WTC11 (cell line): ENCODE results near the gene REC8. TPM values are rescaled to one million over a fixed set of nuclear protein-coding genes. Genes with fewer than 3 reads are reported as not detected.

Experiments used
- ATAC-seq: fragments of 200-7000 bp; cut with Tn5 transposase; 2 replicates; pipeline ENCODE4 v1.10.0; 2021; ENCODE audit warnings: mild to moderate bottlenecking, moderate library complexity
- CTCF ChIA-PET: fragments of 300-600 bp; sonication (Branson Sonifier 250); formaldehyde crosslinking; loops from one replicate; lab custom pipeline; 2021; ENCODE audit warnings: antibody characterized with exemption; lab: Charles Lee
- POLR2A ChIA-PET: fragments of 350-600 bp; sonication (Branson Sonifier 250); formaldehyde crosslinking; loops from one replicate; lab custom pipeline; 2021; ENCODE audit warnings: antibody characterized with exemption; lab: Charles Lee
- DNase-seq: peaks from one replicate; pipeline ENCODE4 v3.0.0; 2021; ENCODE audit warnings: low spot score
- H3K27ac Mint-ChIP-seq: 2 replicates; pipeline ENCODE4 v1.8.0; 2021; ENCODE audit warnings: mixed read lengths
- H3K27me3 Mint-ChIP-seq: 2 replicates; pipeline ENCODE4 v1.8.0; 2021; ENCODE audit warnings: low read depth, mild to moderate bottlenecking, moderate library complexity, mixed read lengths
- H3K36me3 Mint-ChIP-seq: 2 replicates; pipeline ENCODE4 v1.8.0; 2021; ENCODE audit warnings: mixed read lengths
- H3K4me1 Mint-ChIP-seq: 2 replicates; pipeline ENCODE4 v1.8.0; 2022; ENCODE audit warnings: mixed read lengths
- H3K4me3 Mint-ChIP-seq: 2 replicates; pipeline ENCODE4 v1.8.0; 2021; ENCODE audit warnings: mild to moderate bottlenecking, moderate library complexity, mixed read lengths
- H3K9me3 Mint-ChIP-seq: 2 replicates; pipeline ENCODE4 v1.8.0; 2021; ENCODE audit warnings: mixed read lengths
- AFF4 ChIP-seq: sonication (generic); formaldehyde crosslinking; IDR thresholded peaks from 2 replicates; pipeline ENCODE4 v1.8.1; 2023; ENCODE audit warnings: mild to moderate bottlenecking, missing genetic modification reagents, borderline replicate concordance
- ATF6 ChIP-seq: sonication (generic); formaldehyde crosslinking; IDR thresholded peaks from 2 replicates; pipeline ENCODE4 v1.8.1; 2023; ENCODE audit warnings: mild to moderate bottlenecking, missing genetic modification reagents
- CREB1 ChIP-seq: sonication (generic); formaldehyde crosslinking; IDR thresholded peaks from 2 replicates; pipeline ENCODE4 v1.8.0; 2023; ENCODE audit warnings: mild to moderate bottlenecking, missing genetic modification reagents
- ELF4 ChIP-seq: sonication (generic); formaldehyde crosslinking; IDR thresholded peaks from 2 replicates; pipeline ENCODE4 v1.8.1; 2022; ENCODE audit warnings: low read depth, mild to moderate bottlenecking, moderate library complexity, missing genetic modification reagents
- FOXP1 ChIP-seq: sonication (generic); formaldehyde crosslinking; IDR thresholded peaks from 2 replicates; pipeline ENCODE4 v1.8.0; 2022; ENCODE audit warnings: missing genetic modification reagents, mild to moderate bottlenecking, moderate library complexity, borderline replicate concordance
- GABPB1 ChIP-seq: sonication (generic); formaldehyde crosslinking; IDR thresholded peaks from 2 replicates; pipeline ENCODE4 v1.8.1; 2023; ENCODE audit warnings: mild to moderate bottlenecking, missing genetic modification reagents
- GTF2I ChIP-seq: fragments of 250-450 bp; sonication (Bioruptor Pico); conservative IDR thresholded peaks from 2 replicates; pipeline ENCODE4 v1.4.0; 2021; ENCODE audit warnings: mild to moderate bottlenecking
- JAZF1 ChIP-seq: fragments of 250-450 bp; sonication (Bioruptor Pico); IDR thresholded peaks from 2 replicates; pipeline ENCODE4 v1.9.0; 2021; ENCODE audit warnings: moderate library complexity, mild to moderate bottlenecking, inconsistent platforms
- KAT7 ChIP-seq: sonication (generic); formaldehyde crosslinking; IDR thresholded peaks from 2 replicates; pipeline ENCODE4 v1.8.1; 2023; ENCODE audit warnings: missing genetic modification reagents, mild to moderate bottlenecking, borderline replicate concordance
- NR2C2 ChIP-seq: sonication (generic); formaldehyde crosslinking; IDR thresholded peaks from 2 replicates; pipeline ENCODE4 v1.8.0; 2022; ENCODE audit warnings: mild to moderate bottlenecking, missing genetic modification reagents
- NR3C1 ChIP-seq: sonication (generic); formaldehyde crosslinking; conservative IDR thresholded peaks from 2 replicates; pipeline ENCODE4 v1.8.1; 2023; ENCODE audit warnings: low read depth, mild to moderate bottlenecking, missing genetic modification reagents
- OVOL2 ChIP-seq: fragments of 250-450 bp; sonication (Bioruptor Pico); IDR thresholded peaks from 2 replicates; pipeline ENCODE4 v1.9.0; 2021; ENCODE audit warnings: mild to moderate bottlenecking, borderline replicate concordance
- SMAD3 ChIP-seq: sonication (generic); formaldehyde crosslinking; IDR thresholded peaks from 2 replicates; pipeline ENCODE4 v1.8.0; 2022; ENCODE audit warnings: missing genetic modification reagents, mild to moderate bottlenecking, borderline replicate concordance
- SMAD4 ChIP-seq: sonication (generic); formaldehyde crosslinking; IDR thresholded peaks from 2 replicates; pipeline ENCODE4 v1.8.0; 2022; ENCODE audit warnings: mild to moderate bottlenecking, missing genetic modification reagents
- SP1 ChIP-seq: sonication (generic); formaldehyde crosslinking; conservative IDR thresholded peaks from 2 replicates; pipeline ENCODE4 v1.8.1; 2022; ENCODE audit warnings: missing genetic modification reagents
- TEAD1 ChIP-seq: sonication (generic); formaldehyde crosslinking; IDR thresholded peaks from 2 replicates; pipeline ENCODE4 v1.8.0; 2022; ENCODE audit warnings: mild to moderate bottlenecking, missing genetic modification reagents
- TEAD4 ChIP-seq: sonication (generic); formaldehyde crosslinking; IDR thresholded peaks from 2 replicates; pipeline ENCODE4 v1.8.0; 2022; ENCODE audit warnings: mild to moderate bottlenecking, missing genetic modification reagents
- ZNF219 ChIP-seq: sonication (generic); formaldehyde crosslinking; IDR thresholded peaks from 2 replicates; pipeline ENCODE4 v1.8.0; 2023; ENCODE audit warnings: missing genetic modification reagents, mild to moderate bottlenecking, borderline replicate concordance
- ZNF263 ChIP-seq: sonication (generic); formaldehyde crosslinking; IDR thresholded peaks from 2 replicates; pipeline ENCODE4 v1.8.1; 2022; ENCODE audit warnings: low read depth, mild to moderate bottlenecking, moderate library complexity, missing genetic modification reagents
- ZNF317 ChIP-seq: sonication (generic); formaldehyde crosslinking; IDR thresholded peaks from 2 replicates; pipeline ENCODE4 v1.8.1; 2023; ENCODE audit warnings: low read depth, mild to moderate bottlenecking, moderate library complexity, missing genetic modification reagents, borderline replicate concordance
- ZNF423 ChIP-seq: fragments of 250-450 bp; sonication (Bioruptor Pico); IDR thresholded peaks from 2 replicates; pipeline ENCODE4 v2.1.2; 2022; ENCODE audit warnings: mild to moderate bottlenecking, moderate library complexity
- total RNA-seq: library from RNA; stranded (reverse); gene quantifications from 3 replicates; pipeline ENCODE4 v1.2.3, GENCODE V29; 2021

The REC8 gene
- total RNA-seq, 1 experiment from 2014 or later, result 32.2 TPM

- no peak for TF ChIP-seq AFF4 (CRISPR knock-in tag)
These were observed 9.8 kb upstream of the REC8 start (continued) for GRCh38 chr14:24162093-24162492.

GRCh38 chr14:24164518-24164991 is 7.3 kb upstream of the REC8 start:
- no peak for DNase-seq
- ChIA-PET CTCF (interaction anchor here (0.8 to 1.2 kb wide), 2 partner anchors 56 to 106 kb away, joined by 3 read pairs; no protein-coding TSS in a partner anchor), POLR2A (no interaction called here)
- Mint-ChIP-seq H3K27ac (no peak overlapping the region), H3K27me3 (no peaks in the 10 kb centered on the region), H3K9me3 (no peaks in the 10 kb centered on the region), H3K4me3 (no peak overlapping the region), H3K4me1 (peaks cover 13% of the 10 kb centered on the region), H3K36me3 (peaks cover 13% of the 10 kb centered on the region)
- TF ChIP-seq GABPB1 (CRISPR knock-in tag), result no peak
- TF ChIP-seq ZNF219 (CRISPR knock-in tag), result no peak
- TF ChIP-seq NR3C1 (CRISPR knock-in tag), result no peak
- no peak for TF ChIP-seq KAT7 (CRISPR knock-in tag)
- TF ChIP-seq ZNF317 (CRISPR knock-in tag), result no peak
- TF ChIP-seq NR2C2 (CRISPR knock-in tag), result no peak
- TF ChIP-seq OVOL2 (CRISPR knock-in tag), result no peak
- TF ChIP-seq ZNF263 (CRISPR knock-in tag), result no peak
- TF ChIP-seq FOXP1 (CRISPR knock-in tag), result no peak
- no peak for TF ChIP-seq SP1 (CRISPR knock-in tag)
- ATAC-seq, result no peak

- DNase-seq (no peak), ATAC-seq (no peak)
- no peaks in the 10 kb centered on the region for H3K9me3 Mint-ChIP-seq
- ChIA-PET CTCF (no interaction called here), POLR2A (no interaction called here)
- H3K27me3 Mint-ChIP-seq, result no peaks in the 10 kb centered on the region; the same call in 1 of the 2 replicates
- TF ChIP-seq TEAD4 (CRISPR knock-in tag) (no peak), GTF2I (CRISPR knock-in tag) (no peak), TEAD1 (CRISPR knock-in tag) (no peak), CREB1 (CRISPR knock-in tag) (no peak), ELF4 (CRISPR knock-in tag) (no peak), ATF6 (CRISPR knock-in tag) (no peak), SMAD4 (CRISPR knock-in tag) (no peak), JAZF1 (CRISPR knock-in tag) (no peak), ZNF423 (CRISPR knock-in tag) (no peak), SMAD3 (CRISPR knock-in tag) (no peak)
- H3K4me1 Mint-ChIP-seq, result peaks cover 11% of the 10 kb centered on the region
- H3K27ac Mint-ChIP-seq, result no peak overlapping the region
- H3K36me3 Mint-ChIP-seq, result peaks cover 7% of the 10 kb centered on the region
- no peak overlapping the region for H3K4me3 Mint-ChIP-seq
These were observed 6.1 kb upstream of the REC8 start for GRCh38 chr14:24165785-24166184.
